DMS153 (cell line): ENCODE measurements around the gene PCDHA7.
"Not testable (repeated sequence)": the region's sequence is repeated elsewhere in the genome, so short reads cannot be mapped to it uniquely, and the experiment has no call there.

Experiments used
- DNase-seq: peaks from one replicate; lab custom pipeline; 2025; lab: John Stamatoyannopoulos, UW

PCDHA7 gene

DNA sequence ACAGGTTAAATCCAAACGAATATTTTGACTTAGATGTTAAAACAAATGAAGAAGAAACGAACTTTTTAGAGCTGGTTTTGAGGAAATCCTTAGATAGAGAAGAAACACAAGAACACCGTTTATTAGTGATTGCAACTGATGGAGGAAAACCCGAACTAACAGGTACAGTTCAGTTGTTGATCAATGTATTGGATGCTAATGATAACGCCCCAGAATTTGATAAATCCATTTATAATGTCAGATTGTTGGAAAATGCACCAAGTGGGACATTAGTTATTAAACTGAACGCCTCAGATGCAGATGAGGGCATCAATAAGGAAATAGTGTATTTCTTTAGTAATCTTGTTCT lies 11.8 kb upstream of the PCDHA7 start:
- no peak for DNase-seq

GRCh38 chr5:140822969-140823368 lies 11.1 kb upstream of the PCDHA7 start:
- DNase-seq: not testable (repeated sequence)

DNA sequence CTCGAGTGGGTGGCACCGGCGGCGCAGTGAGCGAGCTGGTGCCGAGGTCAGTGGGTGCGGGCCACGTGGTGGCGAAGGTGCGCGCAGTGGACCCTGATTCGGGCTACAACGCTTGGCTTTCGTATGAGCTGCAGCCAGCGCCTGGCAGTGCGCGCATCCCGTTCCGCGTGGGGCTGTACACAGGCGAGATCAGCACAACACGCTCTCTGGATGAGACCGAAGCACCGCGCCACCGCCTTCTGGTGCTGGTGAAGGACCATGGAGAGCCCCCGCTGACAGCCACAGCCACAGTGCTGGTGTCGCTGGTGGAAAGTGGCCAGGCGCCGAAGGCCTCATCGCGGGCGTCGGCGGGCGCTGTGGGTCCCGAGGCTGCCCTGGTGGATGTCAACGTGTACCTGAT lies 10.6 kb upstream of the PCDHA7 start:
- no peak for DNase-seq

DNA sequence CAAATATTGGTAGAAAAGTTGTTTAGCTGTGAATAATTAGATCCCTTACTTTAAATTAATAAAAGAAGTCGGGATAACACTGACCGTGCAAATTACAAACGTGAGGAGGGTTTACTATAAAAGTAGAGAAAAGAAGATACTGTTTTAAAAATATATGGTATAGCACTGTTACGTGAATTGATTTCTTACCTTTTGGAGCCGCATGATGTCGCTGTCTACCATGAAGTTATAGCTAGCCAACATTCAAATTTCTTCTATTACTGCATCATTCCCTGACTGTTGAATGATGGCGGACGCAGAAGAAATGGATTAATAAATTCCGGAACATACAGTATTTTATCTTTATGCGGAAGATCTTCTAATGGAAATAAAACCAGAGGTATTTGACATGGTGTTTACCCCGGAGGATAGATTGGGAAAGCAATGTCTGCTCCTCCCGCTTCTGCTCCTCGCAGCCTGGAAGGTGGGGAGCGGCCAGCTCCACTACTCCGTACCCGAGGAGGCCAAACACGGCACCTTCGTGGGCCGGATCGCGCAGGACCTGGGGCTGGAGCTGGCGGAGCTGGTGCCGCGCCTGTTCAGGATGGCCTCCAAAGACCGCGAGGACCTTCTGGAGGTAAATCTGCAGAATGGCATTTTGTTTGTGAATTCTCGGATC lies 6.2 kb upstream of the PCDHA7 start, which contains the start of gene PCDHA6:
TSS of gene PCDHA6 (plus strand) at position 257 of the 658 bp plus-strand sequence. CDS start at position 389, 132 bp downstream.
- DNase-seq: no peak

GRCh38 chr5:140828362-140828737 lies 5.7 kb upstream of the PCDHA7 start:
- no peak for DNase-seq

GRCh38 chr5:140829511-140830501 lies 4.3 kb upstream of the PCDHA7 start:
- not testable (repeated sequence) for DNase-seq

DNA sequence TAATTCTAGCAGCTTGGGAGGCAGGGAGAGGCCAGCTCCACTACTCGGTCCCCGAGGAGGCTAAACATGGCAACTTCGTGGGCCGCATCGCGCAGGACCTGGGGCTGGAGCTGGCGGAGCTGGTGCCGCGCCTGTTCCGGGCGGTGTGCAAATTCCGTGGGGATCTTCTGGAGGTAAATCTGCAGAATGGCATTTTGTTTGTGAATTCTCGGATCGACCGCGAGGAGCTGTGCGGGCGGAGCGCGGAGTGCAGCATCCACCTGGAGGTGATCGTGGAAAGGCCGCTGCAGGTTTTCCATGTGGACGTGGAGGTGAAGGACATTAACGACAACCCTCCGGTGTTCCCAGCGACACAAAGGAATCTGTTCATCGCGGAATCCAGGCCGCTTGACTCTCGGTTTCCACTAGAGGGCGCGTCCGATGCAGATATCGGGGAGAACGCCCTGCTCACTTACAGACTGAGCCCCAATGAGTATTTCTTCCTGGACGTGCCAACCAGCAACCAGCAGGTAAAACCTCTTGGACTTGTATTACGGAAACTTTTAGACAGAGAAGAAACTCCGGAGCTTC lies 455 bp downstream of the PCDHA7 start:
- DNase-seq: not testable (repeated sequence)

GRCh38 chr5:140835622-140836510 lies 1.8 kb downstream of the PCDHA7 start:
- DNase-seq: no peak

DNA sequence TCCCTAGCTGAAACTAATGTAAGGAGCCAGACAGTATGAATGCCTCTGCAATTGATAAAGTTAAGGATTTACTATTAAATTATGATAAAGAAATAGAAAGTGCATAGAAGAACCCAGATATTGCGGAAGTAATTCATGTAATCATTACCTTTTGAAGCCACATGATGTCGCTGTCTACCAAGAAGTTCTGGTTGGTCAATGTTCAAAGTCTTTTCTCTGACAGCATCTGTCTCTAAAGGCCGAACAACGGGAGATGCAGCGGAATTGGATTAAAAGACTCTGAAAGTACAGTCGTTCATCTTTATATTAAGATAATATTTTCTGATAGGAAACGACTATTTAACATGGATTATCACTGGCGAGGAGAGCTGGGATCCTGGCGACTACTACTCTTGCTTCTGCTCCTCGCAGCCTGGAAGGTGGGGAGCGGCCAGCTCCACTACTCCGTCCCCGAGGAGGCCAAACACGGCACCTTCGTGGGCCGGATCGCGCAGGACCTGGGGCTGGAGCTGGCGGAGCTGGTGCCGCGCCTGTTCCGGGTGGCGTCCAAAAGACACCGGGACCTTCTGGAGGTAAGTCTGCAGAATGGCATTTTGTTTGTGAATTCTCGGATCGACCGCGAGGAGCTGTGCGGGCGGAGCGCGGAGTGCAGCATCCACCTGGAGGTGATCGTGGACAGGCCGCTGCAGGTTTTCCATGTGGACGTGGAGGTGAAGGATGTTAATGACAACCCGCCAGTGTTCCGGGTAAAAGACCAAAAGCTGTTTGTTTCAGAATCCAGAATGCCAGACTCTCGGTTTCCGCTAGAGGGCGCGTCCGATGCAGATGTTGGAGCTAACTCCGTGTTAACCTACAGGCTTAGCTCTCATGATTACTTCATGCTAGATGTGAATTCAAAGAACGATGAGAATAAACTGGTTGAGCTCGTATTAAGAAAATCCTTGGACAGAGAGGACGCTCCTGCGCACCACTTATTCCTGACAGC lies 7.2 kb downstream of the PCDHA7 start, which contains the start of gene PCDHA8:
TSS of gene PCDHA8 (plus strand) at position 210 of the 985 bp plus-strand sequence. CDS start at position 345, 135 bp downstream.
- no peak for DNase-seq

DNA sequence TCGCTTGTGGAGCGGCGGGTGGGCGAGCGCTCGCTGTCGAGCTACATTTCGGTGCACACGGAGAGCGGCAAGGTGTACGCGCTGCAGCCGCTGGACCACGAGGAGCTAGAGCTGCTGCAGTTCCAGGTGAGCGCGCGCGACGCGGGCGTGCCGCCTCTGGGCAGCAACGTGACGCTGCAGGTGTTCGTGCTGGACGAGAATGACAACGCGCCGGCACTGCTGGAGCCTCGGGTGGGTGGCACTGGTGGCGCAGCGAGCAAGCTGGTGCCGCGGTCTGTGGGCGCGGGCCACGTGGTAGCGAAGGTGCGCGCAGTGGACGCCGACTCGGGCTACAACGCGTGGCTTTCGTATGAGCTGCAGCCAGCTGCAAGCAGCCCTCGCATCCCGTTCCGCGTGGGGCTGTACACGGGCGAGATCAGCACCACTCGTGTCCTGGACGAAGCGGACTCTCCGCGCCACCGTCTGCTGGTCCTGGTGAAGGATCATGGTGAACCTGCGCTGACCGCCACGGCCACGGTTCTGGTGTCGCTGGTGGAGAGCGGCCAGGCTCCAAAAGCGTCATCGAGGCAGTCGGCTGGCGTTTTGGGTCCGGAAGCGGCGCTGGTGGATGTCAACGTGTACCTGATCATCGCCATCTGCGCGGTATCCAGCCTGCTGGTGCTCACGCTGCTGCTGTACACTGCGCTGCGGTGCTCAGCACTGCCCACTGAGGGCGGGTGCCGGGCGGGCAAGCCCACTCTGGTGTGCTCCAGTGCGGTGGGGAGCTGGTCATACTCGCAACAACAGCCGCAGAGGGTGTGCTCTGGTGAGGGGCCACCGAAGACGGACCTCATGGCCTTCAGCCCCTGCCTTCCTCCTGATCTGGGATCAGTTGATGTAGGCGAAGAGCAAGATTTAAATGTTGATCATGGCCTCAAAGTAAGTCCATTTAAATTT lies 9.0 kb downstream of the PCDHA7 start:
- no peak for DNase-seq

GRCh38 chr5:140848139-140849102 lies 14.4 kb downstream of the PCDHA7 start, which contains the start of gene PCDHA9:
Gene PCDHA9, plus strand, starts transcription at chr5:140848382. Its CDS starts 114 bp downstream, at chr5:140848496.
- not testable (repeated sequence) for DNase-seq

DNA sequence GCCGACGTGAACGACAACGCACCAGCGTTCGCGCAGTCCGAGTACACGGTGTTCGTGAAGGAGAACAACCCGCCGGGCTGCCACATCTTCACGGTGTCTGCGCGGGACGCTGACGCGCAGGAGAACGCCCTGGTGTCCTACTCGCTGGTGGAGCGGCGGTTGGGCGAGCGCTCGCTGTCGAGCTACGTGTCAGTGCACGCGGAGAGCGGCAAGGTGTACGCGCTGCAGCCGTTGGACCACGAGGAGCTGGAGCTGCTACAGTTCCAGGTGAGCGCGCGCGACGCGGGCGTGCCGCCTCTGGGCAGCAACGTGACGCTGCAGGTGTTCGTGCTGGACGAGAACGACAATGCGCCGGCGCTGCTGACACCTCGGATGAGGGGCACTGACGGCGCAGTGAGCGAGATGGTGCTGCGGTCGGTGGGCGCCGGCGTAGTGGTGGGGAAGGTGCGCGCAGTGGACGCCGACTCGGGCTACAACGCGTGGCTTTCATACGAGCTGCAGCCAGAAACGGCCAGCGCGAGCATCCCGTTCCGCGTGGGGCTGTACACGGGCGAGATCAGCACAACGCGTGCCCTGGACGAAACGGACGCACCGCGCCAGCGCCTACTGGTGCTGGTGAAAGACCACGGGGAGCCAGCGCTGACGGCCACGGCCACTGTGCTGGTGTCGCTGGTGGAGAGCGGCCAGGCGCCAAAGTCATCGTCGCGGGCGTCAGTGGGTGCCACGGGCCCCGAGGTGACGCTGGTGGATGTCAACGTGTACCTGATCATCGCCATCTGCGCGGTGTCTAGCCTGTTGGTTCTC lies 16.0 kb downstream of the PCDHA7 start:
- not testable (repeated sequence) for DNase-seq

DNA sequence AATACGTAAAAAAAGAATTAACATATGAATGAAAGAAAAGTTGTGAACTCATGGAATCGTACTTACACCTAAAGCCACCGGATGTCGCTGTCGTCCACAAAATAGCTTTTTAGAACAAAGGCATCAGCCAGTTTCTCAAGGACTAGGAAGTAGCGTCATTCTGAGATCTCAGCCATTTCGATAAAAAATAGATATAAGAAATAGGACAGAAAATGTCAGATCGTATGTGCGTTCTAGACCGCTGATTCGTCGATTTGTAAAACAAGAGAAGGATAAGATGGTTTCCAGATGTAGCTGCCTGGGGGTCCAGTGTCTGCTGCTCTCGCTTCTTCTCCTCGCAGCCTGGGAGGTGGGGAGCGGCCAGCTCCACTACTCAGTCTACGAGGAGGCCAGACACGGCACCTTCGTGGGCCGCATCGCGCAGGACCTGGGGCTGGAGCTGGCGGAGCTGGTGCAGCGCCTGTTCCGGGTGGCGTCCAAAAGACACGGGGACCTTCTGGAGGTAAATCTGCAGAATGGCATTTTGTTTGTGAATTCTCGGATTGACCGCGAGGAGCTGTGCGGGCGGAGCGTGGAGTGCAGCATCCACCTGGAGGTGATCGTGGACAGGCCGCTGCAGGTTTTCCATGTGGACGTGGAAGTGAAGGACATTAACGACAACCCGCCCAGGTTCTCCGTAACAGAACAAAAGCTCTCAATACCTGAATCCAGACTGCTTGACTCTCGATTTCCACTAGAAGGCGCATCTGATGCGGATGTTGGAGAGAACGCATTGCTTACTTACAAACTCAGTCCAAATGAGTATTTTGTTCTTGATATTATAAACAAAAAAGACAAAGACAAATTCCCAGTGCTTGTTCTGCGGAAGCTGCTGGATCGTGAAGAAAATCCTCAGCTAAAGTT lies 22.0 kb downstream of the PCDHA7 start, which contains the start of gene PCDHA10:
TSS of gene PCDHA10 (plus strand) at position 126 of the 903 bp plus-strand sequence. CDS start at position 278, 152 bp downstream.
- no peak for DNase-seq

GRCh38 chr5:140857177-140857986 lies 23.3 kb downstream of the PCDHA7 start:
- DNase-seq: no peak

- no peak for DNase-seq
Observed at GRCh38 chr5:140857987-140858240, 23.8 kb downstream of the PCDHA7 start.
